NCI-H1417 (cell line): ENCODE results near the gene TBC1D9B.
A peak's percentile ranks its signal among the peaks of the same experiment; 100 is the strongest.

ENCODE experiments used
- DNase-seq, 3 experiments: peaks; one replicate each; lab custom pipeline; 2025; lab: John Stamatoyannopoulos, UW

TBC1D9B gene

GRCh38 chr5:179821298-179822058 lies 86.2 kb downstream of the TBC1D9B start:
- DNase-seq: peak; percentile 77 to 86 (median 80)

DNA sequence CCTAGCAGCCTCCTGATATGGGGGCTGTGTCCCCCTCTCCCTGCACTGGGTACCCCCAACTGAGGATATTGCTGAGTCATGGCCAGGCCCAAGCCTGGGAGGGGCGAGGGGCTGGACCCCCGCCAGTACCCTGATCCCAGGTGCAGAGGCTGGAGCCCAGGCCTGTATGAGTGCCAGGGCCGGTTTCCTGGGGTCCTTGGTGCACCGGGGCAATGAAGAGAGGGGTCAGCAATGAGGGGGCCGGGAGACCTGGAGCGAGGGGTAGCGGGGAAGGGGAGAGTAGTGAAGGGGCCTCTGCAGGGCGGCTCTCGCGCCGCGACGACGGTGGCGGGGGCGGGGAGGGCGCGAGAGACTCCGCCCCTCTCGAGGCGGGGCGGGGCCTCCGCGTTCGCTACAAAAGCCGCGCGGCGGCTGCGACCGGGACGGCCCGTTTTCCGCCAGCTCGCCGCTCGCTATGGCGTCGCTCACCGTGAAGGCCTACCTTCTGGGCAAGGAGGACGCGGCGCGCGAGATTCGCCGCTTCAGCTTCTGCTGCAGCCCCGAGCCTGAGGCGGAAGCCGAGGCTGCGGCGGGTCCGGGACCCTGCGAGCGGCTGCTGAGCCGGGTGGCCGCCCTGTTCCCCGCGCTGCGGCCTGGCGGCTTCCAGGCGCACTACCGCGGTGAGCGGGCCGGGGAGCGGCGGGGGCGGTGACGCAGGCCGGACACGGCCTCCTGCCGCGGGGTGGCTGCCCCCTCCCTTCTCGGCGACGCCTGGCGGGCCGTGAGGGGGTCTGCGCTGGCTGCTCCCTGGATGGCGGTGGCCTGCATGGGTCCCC lies 87.0 kb downstream of the TBC1D9B start, which contains the start of gene SQSTM1:
SQSTM1 (plus strand) TSS at position 423 of the 815 bp plus-strand sequence; CDS start at position 455, 32 bp downstream.
- DNase-seq: peak; percentile 74 to 86 (median 77)

GRCh38 chr5:179820127-179820482 lies 87.6 kb downstream of the TBC1D9B start:
- DNase-seq: peak in 1 of 3 experiments; percentile 43

DNA sequence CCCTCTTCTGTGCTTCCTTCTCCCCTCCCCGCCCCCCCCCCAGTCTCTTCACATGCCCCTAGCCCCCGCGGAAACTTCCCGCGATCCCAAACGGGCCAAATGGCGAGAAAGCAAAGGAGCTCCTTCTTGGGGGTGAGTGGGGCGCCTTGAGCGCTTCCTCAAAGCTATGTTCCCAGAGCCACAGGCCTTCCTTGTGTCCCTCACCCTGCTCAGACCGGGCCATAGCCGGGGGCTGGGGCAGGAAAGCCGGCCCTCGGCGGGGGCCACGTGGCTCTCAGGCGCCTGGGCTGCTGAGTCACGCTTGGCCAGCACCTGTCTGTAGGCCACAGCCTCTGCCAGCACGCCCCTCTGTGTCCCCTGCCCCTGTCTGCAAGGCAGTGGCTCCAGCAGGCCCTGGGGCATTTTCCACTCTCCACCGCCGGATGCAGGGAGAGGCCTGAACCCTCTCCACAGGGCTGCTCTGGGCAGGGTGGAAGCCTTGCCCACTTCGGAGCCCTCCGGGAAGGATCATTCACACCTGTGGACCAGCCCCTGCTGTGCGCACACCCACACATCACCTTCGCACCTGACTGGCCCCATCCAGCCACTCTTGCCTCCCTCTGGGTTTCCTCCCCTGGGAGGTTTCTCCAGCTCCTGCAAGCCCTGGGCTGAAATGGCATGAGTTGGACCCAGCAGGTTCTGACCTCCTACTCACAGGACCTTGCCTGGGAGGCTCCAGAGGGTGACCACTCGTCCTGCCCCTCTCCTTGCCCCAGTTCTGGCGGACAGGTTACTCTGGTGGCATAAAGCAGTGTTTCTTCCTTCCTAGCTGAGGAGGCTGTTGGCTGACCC lies 88.2 kb downstream of the TBC1D9B start:
- peak; percentile 25 to 87 (median 78) for DNase-seq

GRCh38 chr5:179818746-179819295 lies 88.9 kb downstream of the TBC1D9B start:
- DNase-seq: peak; percentile 45 to 84 (median 75)

DNA sequence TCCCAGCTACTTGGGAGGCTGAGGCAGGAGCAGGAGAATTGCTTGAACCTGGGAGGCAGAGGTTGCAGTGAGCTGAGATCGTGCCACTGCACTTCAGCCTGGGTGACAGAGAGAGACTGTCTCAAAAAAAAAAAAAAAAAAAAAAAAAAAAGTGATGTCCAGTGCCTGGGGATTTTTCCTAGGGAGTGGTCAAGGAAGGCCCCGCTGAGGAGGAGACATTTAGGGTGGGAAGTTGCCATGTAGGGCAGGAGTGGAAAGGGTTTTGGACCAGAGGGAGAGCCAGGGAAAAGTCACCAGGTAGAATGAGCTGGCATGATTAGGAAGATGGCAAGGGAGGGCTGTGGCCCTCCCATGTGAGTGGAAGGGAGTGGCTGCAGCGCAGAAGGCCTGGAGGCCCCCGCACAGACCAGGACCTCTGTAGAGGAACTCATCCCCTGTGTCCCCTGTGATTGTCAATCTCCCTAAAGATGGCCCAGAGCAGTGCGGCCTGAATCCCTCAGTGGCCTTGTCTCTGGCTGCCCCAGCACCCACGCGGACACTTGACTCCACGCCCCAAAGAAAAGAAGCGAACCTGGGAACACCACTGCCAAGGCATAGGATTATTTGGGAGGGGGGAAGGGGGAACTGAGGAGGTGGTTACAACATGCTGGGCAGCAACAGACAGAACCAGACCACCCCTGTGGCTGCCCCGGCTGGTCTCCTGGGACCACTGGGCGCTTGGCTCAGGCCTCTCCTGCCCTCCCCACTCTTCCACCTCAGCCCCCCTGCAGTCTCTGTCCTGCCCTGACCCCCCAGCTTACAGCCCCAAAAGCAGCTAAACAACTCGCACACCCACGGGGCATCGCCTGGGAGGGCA lies 89.6 kb downstream of the TBC1D9B start:
- peak in 1 of 3 experiments; percentile 30 for DNase-seq

- no peak for DNase-seq
Measured at GRCh38 chr5:179817470-179817840, 90.2 kb downstream of the TBC1D9B start.

- DNase-seq: no peak
Measured at GRCh38 chr5:179816796-179817469, 90.8 kb downstream of the TBC1D9B start.

GRCh38 chr5:179816401-179816795 lies 91.3 kb downstream of the TBC1D9B start:
- DNase-seq: no peak

- no peak for DNase-seq
Measured at GRCh38 chr5:179815491-179816249, 92.0 kb downstream of the TBC1D9B start.

DNA sequence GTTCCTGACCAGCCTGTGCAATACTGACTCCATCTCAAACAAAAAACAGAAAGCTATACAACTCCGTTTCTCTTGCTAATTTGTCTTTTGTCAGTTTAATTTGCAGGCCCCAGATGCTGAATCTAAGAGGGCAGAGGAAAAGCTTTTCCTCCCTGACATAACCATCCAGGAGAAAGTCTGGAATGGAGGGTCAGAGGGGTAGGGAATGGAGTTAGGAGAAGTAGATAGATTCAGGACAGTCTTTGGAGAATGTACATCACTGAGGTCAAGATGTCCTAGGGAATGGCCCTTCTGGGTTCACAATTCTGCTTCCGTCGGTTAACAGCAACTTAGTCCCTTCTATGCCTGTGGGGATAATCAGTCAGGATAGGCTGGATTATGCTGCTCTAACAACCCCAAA lies 93.6 kb downstream of the TBC1D9B start:
- DNase-seq: no peak

- no peak for DNase-seq
Measured at GRCh38 chr5:179812997-179813607, 94.6 kb downstream of the TBC1D9B start.

- no peak for DNase-seq
Measured at GRCh38 chr5:179812135-179812825, 95.4 kb downstream of the TBC1D9B start.
